Fibroblast of pulmonary artery (primary cell): ENCODE measurements around the gene C8A.

Source experiments
- DNase-seq: peaks from one replicate; pipeline ENCODE4 v3.0.0-alpha.2; 2010; ENCODE audit warnings: low read depth
- H3K4me3 ChIP-seq: replicated peaks from 2 replicates; pipeline ENCODE4 v1.5.1; 2011; ENCODE audit warnings: low read depth, mild to moderate bottlenecking, control low read depth, low read length, moderate library complexity
- TF ChIP-seq, protein P1 (sequence below): IDR thresholded peaks from 2 replicates; pipeline ENCODE4 v1.5.1; 2011; ENCODE audit warnings: mild to moderate bottlenecking, control low read depth, low read length, inconsistent platforms; ENCODE audit errors: missing control alignments

The C8A gene

DNA sequence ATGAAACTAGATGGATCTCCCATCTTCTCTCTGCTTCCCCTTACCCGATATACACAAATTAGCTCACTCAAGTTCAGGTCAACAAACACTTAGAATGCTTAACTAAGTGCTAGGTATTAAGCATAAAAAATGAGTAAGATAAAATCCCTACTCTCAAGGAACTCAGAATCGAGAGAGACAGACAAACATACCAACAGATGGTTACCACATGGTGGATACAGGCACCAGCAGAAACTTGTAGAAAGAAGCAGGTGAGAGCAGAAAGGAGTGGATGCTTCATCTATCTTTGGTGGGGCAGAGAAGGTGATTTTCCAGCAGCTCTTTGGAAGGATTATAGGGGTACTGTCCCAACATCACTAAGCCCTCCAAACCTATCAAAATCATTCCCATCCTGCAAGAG, 79.0 kb downstream of the C8A start:
- TF ChIP-seq, protein P1, sequence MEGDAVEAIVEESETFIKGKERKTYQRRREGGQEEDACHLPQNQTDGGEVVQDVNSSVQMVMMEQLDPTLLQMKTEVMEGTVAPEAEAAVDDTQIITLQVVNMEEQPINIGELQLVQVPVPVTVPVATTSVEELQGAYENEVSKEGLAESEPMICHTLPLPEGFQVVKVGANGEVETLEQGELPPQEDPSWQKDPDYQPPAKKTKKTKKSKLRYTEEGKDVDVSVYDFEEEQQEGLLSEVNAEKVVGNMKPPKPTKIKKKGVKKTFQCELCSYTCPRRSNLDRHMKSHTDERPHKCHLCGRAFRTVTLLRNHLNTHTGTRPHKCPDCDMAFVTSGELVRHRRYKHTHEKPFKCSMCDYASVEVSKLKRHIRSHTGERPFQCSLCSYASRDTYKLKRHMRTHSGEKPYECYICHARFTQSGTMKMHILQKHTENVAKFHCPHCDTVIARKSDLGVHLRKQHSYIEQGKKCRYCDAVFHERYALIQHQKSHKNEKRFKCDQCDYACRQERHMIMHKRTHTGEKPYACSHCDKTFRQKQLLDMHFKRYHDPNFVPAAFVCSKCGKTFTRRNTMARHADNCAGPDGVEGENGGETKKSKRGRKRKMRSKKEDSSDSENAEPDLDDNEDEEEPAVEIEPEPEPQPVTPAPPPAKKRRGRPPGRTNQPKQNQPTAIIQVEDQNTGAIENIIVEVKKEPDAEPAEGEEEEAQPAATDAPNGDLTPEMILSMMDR = no peak
- DNase-seq = no peak
- H3K4me3 ChIP-seq = no peak overlapping the region

DNA sequence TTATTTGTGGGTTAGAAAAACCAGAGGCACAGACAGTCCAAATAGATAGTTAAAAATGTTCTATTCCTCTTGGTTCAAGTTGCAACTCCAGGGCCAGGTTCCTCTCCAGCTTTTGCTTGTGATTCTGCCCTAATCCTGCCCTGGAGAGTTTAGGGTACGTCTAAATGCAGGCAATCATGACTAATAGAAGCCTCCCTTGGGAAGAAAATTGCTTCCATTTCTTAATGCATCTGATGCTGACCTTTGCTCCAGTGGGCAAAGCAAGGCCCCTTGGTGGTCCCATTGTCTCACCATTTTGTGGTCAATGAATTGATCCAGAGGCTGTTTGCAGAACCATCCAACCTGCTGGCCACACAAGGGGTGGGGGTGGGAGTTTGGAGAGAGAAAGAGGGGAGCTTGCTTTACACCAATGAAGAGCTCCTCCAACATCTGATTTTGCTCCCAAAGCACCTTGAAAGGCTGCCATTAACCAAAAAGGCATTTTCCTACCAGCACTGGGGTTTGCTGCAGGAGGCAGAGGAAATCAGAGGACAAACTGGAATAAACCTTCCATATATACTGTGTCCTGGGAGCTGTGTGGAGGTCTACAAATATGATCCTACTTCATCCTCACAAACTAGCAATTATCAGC, 79.9 kb downstream of the C8A start:
- TF ChIP-seq, protein P1 = no peak
- no peak overlapping the region for H3K4me3 ChIP-seq
- DNase-seq = peak; percentile 31

DNA sequence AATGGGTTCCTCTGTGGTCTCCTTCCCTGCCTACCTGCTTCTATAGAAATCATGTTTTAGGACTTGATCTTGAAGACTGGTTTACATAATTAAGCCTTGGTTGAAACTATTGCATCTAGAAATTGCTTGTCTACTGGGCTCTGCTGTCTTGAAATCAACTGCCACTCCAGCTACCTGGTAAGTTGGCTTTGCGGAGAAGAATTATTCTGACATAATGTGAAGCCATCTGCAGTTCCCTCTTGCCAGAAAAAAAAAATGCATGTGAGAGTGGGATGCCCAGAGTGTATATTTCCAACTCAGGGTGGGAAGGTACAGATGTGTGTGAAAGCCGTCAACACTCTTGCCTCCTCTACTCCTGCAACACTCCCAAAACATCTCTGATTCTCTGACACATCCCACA, 84.0 kb downstream of the C8A start:
- no peak for DNase-seq
- no peak overlapping the region for H3K4me3 ChIP-seq

DNA sequence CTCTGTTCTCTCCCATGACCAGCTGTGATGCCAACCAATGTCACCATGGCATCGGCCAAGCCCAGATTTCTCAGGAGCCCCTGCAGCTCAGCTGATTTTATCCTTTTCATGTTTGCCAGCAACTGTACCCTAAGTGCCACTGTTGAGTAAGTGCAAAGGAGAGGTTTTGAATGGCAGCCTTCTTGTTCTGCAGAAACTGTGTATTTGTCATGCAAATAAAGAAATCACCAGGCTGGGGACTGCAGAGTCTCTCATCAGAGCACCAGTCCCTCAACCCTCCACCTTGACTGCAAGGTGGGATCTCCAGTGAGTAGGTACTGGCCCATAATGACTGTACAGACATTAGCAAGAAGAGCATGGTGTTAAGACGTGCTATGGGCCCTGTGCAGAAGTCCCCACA, 84.6 kb downstream of the C8A start:
- TF ChIP-seq, protein P1 = no peak
- no peak overlapping the region for H3K4me3 ChIP-seq
- DNase-seq = no peak

More for the DNA sequence above, 84.0 kb downstream of the C8A start:
- TF ChIP-seq, protein P1 = no peak

DNA sequence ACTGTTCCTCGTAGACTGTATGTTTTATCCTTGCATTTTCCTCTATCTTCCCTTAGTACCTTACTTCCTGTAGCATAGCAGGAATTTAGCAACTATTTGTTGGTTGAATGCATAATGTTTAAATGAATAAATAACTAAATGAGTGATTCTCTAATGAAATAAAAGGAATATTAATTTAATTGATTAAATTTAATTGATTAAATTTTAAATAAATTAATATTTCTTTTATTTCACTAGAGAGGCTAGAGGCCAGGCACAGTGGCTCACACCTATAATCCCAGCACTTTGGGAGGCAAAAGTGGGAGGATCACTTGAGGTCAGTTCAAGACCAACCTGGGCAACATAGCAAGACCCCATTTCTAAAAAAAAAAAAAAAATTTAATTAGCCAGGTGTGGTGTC, 85.4 kb downstream of the C8A start:
- no peak for DNase-seq
- TF ChIP-seq, protein P1 = no peak
- H3K4me3 ChIP-seq = no peak overlapping the region

DNA sequence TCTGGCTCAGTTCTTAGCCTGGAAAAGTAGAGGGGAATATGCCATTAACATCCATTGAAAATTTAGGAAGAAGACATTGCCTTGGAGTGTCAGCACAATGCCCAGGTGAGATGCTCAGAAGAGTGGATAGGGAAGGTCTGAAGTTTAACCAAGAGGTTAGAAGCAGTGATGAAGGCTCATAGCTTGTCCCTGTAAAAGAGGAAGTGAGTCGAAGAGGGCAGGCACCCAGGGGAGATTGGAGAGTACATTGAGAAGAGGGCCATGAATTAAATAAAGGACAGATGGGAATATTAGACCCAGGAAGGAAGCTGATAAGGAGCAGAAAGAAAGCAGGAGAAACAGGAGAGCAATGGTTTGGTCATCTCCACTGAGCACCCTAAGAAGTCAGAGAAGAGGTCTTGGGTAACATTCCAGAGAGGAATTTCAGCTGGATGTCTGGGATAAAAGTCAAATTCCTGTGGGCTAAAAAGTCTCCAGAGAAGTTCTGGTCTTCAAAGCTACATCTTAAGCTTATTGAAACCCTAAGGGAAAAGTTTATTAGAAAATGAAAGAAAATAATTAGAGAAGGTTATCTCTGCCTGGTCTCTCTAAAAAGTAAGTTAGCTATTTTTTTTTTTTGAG, 93.9 kb downstream of the C8A start:
- H3K4me3 ChIP-seq = no peak overlapping the region
- TF ChIP-seq, protein P1 = no peak
- peak; percentile 33 for DNase-seq

DNA sequence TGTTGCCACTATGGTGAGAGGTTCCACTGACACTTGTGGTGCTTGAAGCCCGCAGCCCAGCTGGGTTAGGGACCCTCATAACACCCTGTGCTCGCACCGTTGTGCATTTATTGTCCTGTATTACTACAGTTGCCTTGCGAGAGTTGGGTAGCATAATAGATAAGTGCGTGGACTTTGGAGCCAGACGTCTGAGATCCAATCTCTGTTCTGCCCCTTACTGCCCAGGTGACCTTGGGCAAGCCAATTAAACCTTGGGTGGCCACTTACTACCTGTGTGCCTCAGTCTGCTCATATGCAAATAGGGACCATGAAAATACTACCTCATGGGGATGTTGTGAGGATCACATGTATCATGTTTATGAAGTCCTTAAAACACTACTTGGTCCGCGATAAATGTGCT, 97.9 kb downstream of the C8A start:
- TF ChIP-seq, protein P1 = no peak
- no peak for DNase-seq
- no peak overlapping the region for H3K4me3 ChIP-seq
